ENCODE results near the gene NPB. TPM values are rescaled to one million over a fixed set of nuclear protein-coding genes. Genes with fewer than 3 reads are reported as not detected.
A peak's percentile ranks its signal among the peaks of the same experiment; 100 is the strongest.
"Not testable (repeated sequence)": the region's sequence is repeated elsewhere in the genome, so short reads cannot be mapped to it uniquely, and the experiment has no call there.

The NPB gene
- total RNA-seq, 1 experiment from 2014 or later: 0.86 TPM

DNA sequence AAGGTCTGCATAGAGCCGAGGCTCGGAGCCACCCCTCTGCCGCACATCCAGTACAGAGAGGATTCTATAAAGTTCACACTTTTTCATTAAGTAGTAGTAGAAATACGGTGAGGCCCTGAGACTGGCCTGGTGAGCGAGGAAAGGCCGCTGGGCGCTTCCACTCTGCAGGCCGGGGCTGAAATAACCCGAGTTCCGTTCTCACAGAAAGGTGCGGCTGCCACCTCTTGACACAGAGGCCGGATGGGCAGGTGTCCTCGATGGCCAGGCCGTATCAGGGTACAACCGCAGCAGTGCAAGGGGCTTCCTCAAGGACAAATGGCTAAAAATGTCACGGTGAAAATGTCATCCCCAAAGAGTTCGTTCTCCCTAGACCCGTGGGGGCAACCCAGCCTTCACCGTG is 9.9 kb downstream of the NPB start:
- no peak for DNase-seq (ENCODE audit: low read depth)

DNA sequence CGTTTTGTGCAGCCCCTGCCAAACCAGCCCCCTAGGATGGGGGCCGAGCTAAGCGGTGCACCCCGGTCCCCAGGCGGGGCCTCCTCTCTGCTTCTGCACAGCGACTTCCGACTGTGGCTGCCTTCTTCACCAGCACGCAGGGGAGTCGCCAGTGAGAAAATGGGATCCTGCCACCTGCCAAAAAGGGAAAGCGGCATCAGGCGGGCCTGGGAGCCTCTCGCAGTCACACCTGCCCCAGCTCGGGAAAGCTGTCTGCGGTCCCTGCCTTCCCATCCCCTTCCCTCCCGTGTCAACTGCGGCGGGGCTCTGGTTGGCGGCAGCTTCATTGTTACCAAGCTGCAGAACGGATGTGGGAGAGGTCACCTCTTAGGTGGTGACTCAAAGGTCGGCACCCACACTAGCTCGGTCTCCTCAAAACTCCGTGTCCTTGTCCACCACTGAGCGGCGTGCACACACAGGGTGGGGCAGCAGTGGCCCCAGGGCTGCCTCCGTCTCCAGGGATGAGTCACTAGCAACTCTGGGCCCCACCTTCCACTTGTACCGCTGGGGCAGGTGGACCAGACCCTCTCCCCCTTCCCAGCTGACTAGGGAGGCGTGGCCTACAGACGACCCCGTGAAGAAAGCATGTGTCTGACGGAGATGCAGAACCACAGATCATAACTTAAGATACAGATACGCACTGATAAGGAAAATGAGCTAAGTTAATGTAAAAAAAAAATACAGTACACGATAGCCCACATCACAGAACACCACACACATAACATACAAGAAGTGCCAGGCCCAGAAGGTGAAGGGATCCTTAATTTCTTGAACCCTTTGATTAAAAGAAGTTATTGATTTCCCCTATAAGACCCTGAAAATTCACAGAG is 10.6 kb downstream of the NPB start:
- no peak for DNase-seq (ENCODE audit: low read depth)

DNA sequence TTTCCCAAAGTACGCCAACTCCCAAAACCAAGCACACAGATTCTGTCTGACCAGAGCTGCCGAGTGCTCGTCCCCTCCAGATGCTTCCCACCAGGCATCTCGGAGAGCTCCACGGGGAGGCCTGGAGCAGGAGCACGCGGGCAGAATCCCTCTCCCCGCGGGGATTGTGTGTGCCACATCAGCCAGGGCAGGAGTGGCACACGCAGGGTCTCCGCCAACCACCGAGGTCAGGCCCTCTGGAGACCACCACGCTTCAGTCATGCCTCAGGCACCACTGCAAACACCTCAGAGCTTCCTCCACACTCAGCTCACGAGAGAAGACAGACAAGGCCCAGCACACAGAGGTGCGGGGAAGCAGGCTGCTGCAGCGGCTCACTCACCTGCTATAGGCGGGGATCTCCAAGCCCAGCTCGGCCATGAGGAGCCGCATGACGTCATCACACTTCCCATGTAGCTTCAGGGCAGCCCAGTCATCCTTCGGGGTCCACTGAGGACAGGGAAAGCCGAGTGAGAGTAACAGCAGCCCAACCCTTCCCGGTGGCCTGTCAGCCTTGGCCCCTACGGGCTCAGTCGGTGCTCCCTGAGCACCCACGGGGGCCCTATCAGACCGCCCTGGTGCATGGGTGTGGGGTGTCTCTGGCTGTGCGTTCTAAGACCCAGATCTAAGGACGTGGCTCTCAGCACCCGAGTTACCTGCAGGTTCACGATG is 11.5 kb downstream of the NPB start:
- no peak for DNase-seq (ENCODE audit: low read depth)

DNA sequence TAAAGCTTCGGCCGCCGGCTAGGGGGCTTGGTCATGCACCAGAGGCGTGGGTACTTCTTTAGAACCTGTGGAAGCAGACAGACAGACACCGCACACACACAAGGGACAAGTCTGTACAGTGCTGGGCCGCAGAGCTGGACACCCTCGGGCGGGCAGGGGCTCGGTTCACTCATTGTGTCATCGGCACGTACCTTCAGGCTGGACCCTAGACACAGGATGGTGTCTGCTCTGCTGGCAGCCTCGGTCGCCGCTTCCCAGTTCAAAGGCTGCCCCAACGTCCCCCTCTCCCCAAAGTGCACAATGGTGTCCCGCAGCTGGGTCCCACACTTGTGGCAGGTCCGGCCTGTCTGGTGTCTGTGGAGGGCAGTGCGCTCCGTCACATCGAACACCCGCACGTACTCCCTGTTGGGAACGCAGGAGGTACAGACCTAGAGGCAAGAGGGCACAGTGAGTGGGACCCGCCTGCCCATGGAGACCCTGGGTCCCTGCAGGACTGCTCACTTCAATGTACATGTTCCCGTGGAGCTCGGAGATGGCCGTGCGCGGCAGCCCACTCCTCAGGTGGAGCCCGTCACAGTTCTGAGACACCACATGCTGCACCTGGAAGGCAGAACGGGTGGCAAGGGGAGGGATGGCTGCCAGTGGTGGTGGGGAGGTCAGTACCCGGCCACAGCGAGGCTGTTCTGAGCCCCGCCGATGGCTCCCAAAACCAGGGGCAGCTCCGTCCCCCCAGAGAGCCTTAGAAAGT is 12.2 kb downstream of the NPB start:
- DNase-seq (ENCODE audit: low read depth): no peak

DNA sequence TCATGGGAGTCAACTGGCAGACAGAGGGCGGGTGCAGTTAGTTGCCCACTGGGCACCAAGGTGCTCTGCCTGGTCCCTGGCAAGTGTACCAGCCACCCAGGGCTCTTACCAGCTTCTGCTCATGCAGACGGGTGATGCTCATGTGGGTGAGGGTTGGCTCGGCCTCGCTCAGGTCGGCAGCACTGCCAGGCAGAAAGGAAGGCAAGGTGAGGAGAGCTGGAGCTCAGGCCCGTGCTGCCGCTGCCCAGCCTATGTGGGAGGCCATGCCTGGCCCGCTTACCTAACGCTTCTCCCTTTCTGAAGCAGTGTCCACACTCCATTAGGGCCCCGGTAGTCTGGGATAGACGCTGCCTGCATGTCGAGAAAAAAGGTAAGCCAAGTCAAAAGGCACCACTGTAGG is 13.3 kb downstream of the NPB start:
- no peak for DNase-seq (ENCODE audit: low read depth)

DNA sequence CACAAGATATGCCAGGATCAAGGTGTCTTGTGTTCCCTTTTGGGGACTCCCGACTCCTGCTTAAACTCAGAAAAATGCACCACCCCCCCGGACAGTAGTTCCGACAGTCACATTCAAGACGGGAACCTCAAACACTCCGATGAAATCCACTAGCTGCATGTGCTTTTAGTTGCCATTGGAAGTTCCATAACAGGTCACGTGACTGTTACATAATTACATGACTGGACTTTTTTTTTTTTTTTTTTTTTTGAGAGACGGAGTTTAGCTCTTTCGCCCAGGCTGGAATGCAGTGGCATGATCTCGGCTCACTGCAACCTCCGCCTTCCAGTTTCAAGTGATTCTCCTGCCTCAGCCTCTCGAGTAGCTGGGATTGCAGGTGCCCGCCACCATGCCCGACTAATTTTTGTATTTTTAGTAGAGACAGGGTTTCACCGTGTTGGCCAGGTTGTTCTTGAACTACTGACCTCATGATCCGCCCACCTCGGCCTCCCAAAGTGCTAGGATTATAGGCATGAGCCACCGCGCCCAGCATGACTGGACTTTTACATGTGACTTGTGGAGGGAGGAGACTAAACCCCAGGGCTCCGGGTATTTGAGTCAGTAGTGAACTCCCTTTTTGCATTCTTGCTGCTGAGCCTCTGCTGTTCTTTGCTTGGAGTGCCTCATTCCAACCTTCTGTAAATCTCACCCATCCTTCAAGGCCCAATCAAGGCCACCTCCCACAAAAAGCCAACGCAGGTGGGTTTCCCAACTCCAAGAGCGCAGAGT is 14.4 kb downstream of the NPB start:
- DNase-seq (ENCODE audit: low read depth): peak; percentile 82

DNA sequence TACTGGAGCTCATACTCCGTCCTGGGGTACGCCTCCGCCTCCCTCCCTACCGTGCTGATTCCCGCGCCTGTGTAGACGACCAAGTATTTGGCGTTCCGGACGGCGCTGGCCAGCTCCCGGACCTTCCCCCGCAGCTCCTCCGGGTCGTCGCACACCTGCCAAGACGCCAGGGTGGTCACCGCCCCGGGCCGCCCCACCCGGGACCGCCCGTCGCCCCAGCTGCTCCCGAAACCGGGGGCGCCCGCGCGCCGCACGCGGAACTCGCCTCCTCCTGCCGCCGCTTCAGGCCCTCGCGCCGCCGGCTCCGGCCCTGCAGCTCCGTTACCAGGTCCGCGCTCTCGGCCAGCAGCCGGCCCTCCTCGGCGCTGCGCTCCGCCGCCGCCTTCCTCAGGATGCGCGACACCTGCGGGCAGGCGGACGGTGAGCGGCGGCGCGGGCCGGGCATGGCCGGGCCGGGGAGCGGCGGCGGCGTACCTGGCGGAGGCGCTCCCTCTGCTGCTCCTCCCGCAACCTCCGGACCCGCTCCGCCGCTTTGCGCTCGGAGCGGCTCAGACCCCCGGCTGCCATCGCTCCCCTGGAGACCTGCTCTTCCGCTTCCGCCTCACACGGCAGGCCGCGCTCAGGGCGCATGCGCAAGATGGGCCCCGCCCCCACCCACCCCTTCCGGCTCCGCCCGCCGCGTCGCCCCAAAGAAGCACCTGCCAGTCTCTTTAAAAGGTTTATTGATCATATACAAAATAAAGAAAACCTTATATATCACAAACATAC is 15.7 kb downstream of the NPB start, which contains the start of gene SIRT7:
Gene SIRT7, minus strand, starts transcription at position 612 of the 768 bp plus-strand sequence. Its CDS starts 45 bp downstream, at position 567.
- DNase-seq (ENCODE audit: low read depth): peak; percentile 54

DNA sequence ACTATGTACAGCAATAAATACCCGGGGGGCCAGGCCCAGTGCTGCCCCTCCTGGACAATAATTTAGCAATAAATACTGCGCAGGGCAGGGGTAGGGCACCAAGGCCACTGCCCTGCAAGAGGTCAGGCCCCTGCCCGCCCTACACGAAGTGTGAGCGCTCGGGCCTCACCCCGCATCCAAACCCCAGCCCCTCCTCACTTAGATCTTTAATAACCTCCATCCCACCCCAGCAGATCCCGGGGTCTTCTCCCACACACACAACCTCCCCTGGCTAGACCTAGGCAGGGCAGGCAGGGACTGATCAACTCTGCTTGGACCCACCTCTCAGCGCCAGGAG is 16.3 kb downstream of the NPB start:
- DNase-seq (ENCODE audit: low read depth): not testable (repeated sequence)

DNA sequence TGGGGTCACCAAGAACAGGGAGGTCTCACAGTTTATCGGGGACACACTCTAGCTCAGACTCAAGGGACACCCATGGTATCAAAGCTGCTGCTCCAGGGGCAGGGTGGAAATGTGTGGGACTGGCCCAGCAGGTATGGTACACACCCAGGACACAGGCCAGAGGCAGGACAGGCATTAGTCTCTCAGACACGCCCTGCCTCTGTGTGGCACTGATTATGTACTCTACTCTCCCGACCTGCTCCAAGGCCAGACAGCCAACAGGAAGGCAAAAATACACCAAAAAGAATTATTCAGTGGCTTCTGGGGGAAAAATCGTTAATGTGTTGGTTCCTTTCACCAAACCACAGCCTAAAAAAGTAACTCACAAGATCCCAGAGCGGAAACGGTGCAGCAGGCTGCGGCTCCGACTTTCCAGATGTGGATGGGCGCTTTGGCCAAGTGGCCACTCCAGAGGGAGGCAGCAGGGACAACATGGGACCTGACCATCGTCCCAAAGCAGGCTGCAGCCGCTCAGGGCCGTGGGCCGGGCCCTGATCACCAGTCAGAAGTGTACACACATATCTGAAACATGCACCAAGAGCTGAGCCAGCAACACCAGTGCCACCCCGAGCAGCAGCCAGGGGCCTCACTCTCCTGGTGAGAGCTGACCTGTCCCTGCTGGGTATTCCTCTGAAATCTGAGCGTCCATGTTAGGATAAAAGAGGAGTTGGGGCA is 17.0 kb downstream of the NPB start:
- DNase-seq (ENCODE audit: low read depth): no peak

DNA sequence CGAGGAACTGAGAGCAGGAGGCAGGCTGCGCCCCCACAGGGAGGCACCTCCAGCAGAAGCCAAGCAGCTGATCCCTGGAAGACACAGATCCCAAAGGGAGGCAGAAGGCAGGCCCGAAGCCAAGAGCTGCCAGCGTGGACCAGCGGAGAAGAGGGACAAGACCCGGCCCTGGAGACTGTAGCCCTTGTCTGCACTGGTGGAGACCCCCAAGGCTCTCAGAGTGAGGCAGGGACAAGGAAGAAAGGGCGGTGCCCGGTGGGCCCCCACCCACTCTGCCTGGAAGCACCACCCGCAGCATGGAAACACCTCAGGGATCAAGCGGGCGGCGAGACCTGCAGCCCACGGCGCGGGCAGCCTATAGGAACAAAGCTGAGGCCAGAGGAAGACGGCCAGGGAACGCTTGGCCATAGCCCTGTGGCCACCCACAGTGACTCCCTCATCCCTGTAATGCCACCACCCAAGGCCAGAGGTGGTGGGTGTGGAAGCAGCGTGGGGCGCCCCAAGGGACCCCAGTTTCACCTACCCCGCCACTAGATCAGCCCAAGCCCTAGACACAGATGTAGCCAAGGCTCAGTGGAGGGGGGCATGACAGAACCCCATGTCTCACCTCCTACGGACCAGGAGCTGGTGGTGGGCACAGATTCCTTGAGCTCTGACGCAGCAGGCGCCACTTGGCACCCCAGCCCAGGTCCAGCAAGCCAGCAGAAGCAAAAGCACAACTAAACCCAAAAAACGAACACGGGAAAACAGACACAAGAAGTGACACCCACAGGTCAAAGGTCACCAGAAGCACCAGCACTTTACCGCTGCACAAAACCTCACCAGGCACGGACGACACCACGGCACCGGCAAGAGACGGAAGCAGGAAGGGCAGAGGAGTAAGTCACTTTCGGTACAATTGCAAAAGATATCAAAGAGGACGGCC is 18.8 kb downstream of the NPB start:
- DNase-seq (ENCODE audit: low read depth): no peak

DNA sequence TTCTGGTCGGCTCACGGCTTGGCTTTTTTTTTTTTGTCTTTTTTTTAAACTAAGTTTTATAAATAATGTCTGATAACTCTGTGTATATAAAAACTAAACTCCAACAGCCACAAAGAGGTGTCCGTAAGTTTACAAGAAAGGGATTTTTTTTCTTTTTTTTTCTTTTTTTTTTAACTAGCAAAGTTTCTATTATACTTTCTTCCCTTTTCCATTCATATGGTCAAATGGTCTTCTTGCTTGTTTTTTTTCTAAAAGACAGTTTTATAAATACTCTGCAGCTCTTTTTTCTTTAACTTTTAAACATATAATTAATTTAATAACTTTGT is 19.5 kb downstream of the NPB start:
- DNase-seq (ENCODE audit: low read depth): no peak

DNA sequence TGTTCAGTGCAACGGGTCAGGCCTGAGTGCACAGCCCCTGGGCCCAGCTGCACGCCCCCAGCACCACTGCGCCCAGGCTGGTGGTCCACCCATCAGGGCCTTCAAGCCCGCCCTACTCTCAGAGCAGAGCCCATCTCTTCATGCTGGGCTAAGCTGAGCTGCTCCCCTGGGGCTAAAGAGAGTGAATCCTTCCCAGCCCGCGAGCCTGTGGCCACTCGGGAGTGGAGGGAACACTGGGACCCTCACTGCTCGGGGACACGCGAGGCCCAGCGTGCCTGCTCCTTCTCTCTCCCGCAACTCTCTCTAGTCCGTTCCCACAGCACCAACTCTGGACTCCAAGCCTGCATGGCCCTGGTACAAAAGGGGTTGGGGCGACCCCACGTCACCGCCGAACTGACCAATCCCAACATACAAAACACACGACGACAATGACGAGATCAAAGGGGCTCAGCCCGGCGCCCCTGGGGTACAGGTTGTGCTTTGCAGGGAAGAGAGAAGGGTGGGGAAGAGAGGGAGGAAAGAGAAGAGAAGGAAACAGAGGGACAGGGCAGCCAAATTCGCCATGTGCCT is 20.0 kb downstream of the NPB start:
- DNase-seq (ENCODE audit: low read depth): no peak

DNA sequence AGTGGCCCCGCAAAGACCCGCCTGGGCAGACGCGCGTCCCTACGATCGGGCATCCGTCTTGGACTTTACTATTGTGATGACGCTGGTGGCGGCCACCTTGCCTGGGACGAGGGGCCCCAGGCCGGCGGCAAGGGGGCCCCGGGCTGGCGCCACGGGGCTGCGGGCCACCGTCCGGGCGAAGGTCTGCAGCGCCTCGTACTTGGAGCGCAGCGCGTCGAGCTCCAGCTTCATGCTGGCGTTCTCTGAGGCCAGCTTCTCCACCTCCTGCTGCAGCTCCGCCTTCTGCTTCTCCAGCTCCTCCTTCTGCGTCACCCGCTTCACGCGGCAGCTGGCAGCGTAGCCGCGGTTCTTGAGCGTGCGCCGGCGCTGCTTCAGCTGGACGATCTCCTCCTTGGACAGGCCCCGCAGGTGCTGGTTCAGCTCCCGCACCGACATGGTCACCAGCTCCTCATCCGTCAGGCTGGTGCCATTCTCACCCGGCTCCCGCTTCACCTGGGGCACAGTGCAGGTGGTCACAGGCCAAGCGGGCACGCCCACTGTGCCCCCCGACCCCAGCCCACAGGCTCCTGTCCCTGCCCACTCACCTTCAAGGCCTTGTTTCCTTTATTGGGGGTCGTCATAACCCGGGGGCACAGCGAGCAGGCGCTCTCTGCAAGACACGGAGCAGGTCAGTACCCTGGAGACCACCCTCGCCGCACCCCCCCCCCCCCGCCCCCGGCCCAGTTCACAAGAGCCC is 20.7 kb downstream of the NPB start:
- no peak for DNase-seq (ENCODE audit: low read depth)

DNA sequence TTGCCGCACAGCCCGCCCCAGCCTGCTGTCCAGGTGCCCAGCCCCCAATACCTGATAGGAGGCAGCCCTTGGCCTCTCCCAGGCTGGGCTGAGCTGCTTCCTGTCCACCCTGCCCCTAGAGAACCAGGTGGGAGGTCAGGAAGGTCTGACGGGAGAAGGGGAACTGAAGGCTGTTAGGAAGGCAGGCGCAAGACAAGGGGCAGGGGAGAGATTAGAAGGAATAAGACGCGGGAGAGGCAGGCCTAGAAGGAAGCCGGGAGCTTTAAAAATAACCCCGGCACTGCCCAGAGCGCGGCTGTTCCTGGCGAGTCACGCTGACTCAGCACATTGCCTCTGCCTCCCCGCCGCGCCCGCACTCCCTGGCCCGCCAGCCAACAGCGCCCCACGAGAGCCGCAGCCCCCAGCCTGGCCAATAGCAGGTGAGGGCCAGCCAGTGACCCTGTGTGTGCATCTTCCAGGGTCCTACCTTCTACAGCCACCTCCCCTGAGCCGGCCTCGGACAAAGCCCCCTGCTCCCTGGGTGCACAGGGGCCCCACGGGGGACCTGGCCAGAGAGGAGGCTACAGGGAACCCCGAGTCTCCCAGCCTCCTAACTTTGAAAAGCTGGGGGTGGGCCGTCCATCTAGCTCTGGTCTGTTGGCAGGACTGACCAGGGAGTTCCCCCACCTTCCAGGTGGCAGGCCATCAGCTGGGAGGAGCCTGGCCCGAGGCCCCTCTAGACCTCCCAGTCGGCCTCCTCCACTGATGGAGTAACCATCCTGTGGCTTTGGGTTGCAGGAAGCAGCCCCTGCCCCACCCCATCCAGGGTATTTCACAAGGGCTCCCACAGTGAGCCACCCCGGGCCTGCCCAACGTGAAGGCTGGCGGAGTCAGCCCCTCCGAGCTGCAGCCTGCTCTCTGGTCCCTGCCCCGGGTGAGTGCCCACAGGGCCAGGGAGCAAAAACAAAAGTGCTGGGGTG is 21.5 kb downstream of the NPB start:
- peak; percentile 80 for DNase-seq (ENCODE audit: low read depth)

DNA sequence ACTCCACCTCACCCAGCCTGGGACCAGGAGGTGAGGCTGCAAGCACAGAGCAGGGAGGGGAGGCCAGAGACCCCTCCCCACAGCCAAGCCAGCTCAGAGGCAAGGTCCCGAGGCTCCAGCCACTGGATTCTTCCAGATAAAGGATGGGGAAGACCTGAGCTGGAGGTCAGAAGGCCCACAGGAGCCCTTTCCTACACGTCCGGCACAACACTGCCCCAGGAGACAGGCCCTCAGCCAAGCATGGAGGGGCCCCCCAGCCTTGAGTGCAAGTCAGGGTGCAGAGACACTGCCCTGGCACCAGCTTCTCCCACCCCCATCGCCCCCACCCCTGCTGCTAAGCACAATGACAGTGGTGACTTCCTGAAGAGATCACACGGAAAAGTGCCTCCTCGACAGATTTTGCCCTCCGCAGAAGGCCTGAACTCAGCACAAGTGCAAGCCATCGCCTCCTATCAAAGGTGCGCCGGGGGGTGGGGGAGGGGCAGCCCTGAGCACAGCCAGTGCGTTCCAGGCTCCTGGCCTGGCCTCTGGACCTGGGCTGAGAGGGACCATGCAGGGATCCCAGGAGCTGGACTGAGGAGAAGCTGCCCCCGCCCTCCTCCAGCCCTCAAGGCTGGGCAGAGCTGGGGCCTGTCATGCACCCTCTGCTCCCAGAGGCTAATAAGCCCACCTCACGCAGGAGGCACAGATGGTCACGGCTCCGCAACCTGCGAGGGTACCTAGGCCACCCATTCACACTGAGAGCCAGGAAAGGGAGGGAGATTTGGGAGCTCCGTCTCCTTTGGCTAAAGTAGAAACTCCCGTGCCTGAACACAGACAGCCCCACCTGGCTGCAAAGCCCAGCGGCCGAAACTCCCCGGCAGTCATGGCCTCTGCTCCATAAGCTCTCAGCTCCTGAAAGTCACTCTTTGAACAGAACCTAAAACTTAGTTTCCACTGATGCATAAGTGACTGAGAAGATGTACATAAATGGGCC is 22.8 kb downstream of the NPB start:
- no peak for DNase-seq (ENCODE audit: low read depth)
